Upper lobe of left lung (tissue), 4 donors: ENCODE results near the gene OSBPL9.

Source experiments
- CTCF ChIP-seq, 6 experiments: fragments of 450-650 bp in 4 of 6; fragments of 200-600 bp in 2 of 6; sonication (generic) in 2 of 6; IDR thresholded peaks; one replicate each; pipeline ENCODE4 v1.5.1; 2016 to 2019; ENCODE audit warnings: antibody characterized with exemption in 6 of 6
- EP300 ChIP-seq, 4 donors: sonication (generic); formaldehyde crosslinking; IDR thresholded peaks; one replicate each; pipeline ENCODE4 v1.5.1; 2017; ENCODE audit warnings: antibody characterized with exemption in 4 of 4, control low read depth in 2 of 4
- POLR2A ChIP-seq, 4 donors: fragments of 450-650 bp; IDR thresholded peaks; one replicate each; pipeline ENCODE4 v1.5.1; 2016 to 2017; ENCODE audit warnings: antibody characterized with exemption in 4 of 4, mild to moderate bottlenecking in 2 of 4
- POLR2AphosphoS5 ChIP-seq, 2 donors: sonication (generic); formaldehyde crosslinking; IDR thresholded peaks; one replicate each; pipeline ENCODE4 v1.5.1; 2017; ENCODE audit warnings: antibody characterized with exemption in 2 of 2

- TF ChIP-seq CTCF (IDR thresholded peaks at IDR 0.05): no peak
- no peak for TF ChIP-seq POLR2A (IDR thresholded peaks at IDR 0.05)
- peak in 1 of 2 donors; percentile 15 for TF ChIP-seq POLR2AphosphoS5 (IDR thresholded peaks at IDR 0.05)
- no peak for TF ChIP-seq EP300 (IDR thresholded peaks at IDR 0.05)
Measured at GRCh38 chr1:51661081-51661518, 44.2 kb downstream of the OSBPL9 start.
